ENCODE measurements around the gene ZMIZ1. TPM values are rescaled to one million over a fixed set of nuclear protein-coding genes. Genes with fewer than 3 reads are reported as not detected.

Gene ZMIZ1
- total RNA-seq, 4 donors from 2014 or later: 65.5 to 88.2 (median 69.3) TPM

GRCh38 chr10:79105150-79105739, 36.5 kb downstream of the ZMIZ1 start:
- no peak overlapping the region for H3K4me3 ChIP-seq
- 55 to 62% methylated on average over 11 of the region's 11 CpGs for WGBS, 2 donors
- peak overlapping the region; percentile 13 to 92 (median 62) for H3K27ac ChIP-seq
- no peaks in the 10 kb centered on the region for H3K36me3 ChIP-seq
- H3K27me3 ChIP-seq: no peaks in the 10 kb centered on the region
- no peaks in the 10 kb centered on the region for H3K9me3 ChIP-seq
- peaks cover 5 to 100% (median 46%) of the 10 kb centered on the region in 4 donors for H3K4me1 ChIP-seq
- TF ChIP-seq EP300 (IDR thresholded peaks at IDR 0.05) (no peak), CTCF (IDR thresholded peaks at IDR 0.05) (peak in 1 of 5 experiments; percentile 27), POLR2A (IDR thresholded peaks at IDR 0.05) (no peak)
- DNase-seq (ENCODE audit: low spot score in 2 of 2): no peak

GRCh38 chr10:79105818-79106217, 37.1 kb downstream of the ZMIZ1 start:
- peak overlapping the region in 1 of 4 donors; percentile 91 for H3K27ac ChIP-seq
- H3K4me1 ChIP-seq: peaks cover 5 to 99% (median 41%) of the 10 kb centered on the region in 4 donors
- WGBS, 2 donors: 60 to 63% methylated on average over 6 of the region's 6 CpGs

GRCh38 chr10:79106256-79107050, 37.7 kb downstream of the ZMIZ1 start:
- TF ChIP-seq POLR2A (IDR thresholded peaks at IDR 0.05) (no peak), CTCF (IDR thresholded peaks at IDR 0.05) (no peak), EP300 (IDR thresholded peaks at IDR 0.05) (no peak)
- peak overlapping the region in 1 of 4 donors; percentile 91 for H3K27ac ChIP-seq
- no peak for DNase-seq (ENCODE audit: low spot score in 2 of 2)
- WGBS, 2 donors: 82 to 92% methylated on average over 6 to 10 of the region's 10 CpGs
- H3K4me3 ChIP-seq: no peak overlapping the region
- H3K4me1 ChIP-seq: peaks cover 3 to 99% (median 38%) of the 10 kb centered on the region in 4 donors
- H3K27me3 ChIP-seq: no peaks in the 10 kb centered on the region
- H3K9me3 ChIP-seq: no peaks in the 10 kb centered on the region
- H3K36me3 ChIP-seq: peaks cover 0 to 9% (median 0%) of the 10 kb centered on the region in 3 donors

More at GRCh38 chr10:79105818-79106217, 37.1 kb downstream of the ZMIZ1 start:
- TF ChIP-seq EP300 (IDR thresholded peaks at IDR 0.05): no peak
- no peak for TF ChIP-seq POLR2A (IDR thresholded peaks at IDR 0.05)
- TF ChIP-seq CTCF (IDR thresholded peaks at IDR 0.05): no peak
- Histone ChIP-seq H3K4me3 (no peak overlapping the region), H3K27me3 (no peaks in the 10 kb centered on the region), H3K36me3 (peaks cover 0 to 5% (median 0%) of the 10 kb centered on the region in 3 donors), H3K9me3 (no peaks in the 10 kb centered on the region)
- DNase-seq (ENCODE audit: low spot score in 2 of 2): no peak

DNA sequence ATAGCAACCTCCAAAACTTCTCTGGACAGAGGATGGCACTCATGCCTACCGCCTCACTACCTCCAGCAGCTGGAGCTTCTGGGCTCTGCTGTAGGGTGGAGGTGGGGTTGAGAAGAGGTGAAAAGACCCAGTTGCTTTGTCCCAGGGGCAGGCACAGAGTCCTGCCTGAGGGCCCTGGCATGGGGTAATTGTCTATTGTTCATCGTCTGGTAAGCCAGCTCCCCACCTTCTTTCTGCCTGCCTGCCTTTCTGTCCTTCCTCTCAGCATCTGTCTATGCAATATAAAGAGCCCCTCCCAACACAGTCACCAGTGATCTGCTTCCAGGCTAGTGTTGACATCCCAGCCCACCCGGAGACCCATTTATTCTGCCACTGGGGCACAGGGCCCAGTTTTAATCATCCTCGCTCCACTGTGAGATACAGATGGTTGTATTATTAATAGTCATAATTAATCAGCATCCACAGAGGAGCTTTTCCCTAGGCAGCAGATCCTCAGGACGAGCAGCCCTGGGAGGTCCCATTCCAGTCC, 39.0 kb downstream of the ZMIZ1 start:
- Histone ChIP-seq H3K4me1 (peaks cover 0 to 99% (median 32%) of the 10 kb centered on the region in 4 donors), H3K27me3 (no peaks in the 10 kb centered on the region), H3K9me3 (no peaks in the 10 kb centered on the region), H3K4me3 (no peak overlapping the region), H3K36me3 (peaks cover 0 to 9% (median 0%) of the 10 kb centered on the region in 3 donors), H3K27ac (peak overlapping the region in 2 of 4 donors; percentile 7 to 12)
- TF ChIP-seq POLR2A (IDR thresholded peaks at IDR 0.05) (no peak), EP300 (IDR thresholded peaks at IDR 0.05) (no peak), CTCF (IDR thresholded peaks at IDR 0.05) (no peak)
- 70 to 72% methylated on average over 5 of the region's 5 CpGs for WGBS, 2 donors
- DNase-seq (ENCODE audit: low spot score in 2 of 2): no peak
